Ishikawa (cell line): ENCODE results near the gene ADGRD2.

Source experiments
- CEBPB ChIP-seq: IDR thresholded peaks from 2 replicates; pipeline ENCODE4 v1.6.1; 2012
- CREB1 ChIP-seq: IDR thresholded peaks from 2 replicates; pipeline ENCODE4 v1.6.1; 2012; ENCODE audit warnings: low read depth
- EGR1 ChIP-seq: IDR thresholded peaks from 2 replicates; pipeline ENCODE4 v1.6.1; 2012
- EP300 ChIP-seq: IDR thresholded peaks from 2 replicates; pipeline ENCODE4 v1.6.1; 2012; ENCODE audit warnings: borderline replicate concordance
- FOXM1 ChIP-seq: IDR thresholded peaks from 2 replicates; pipeline ENCODE4 v1.6.1; 2012; ENCODE audit warnings: low read depth, borderline replicate concordance
- NFIC ChIP-seq: IDR thresholded peaks from 2 replicates; pipeline ENCODE4 v1.6.1; 2012
- RAD21 ChIP-seq: IDR thresholded peaks from 2 replicates; pipeline ENCODE4 v1.6.1; 2012; ENCODE audit warnings: low read depth
- TAF1 ChIP-seq: IDR thresholded peaks from 2 replicates; pipeline ENCODE4 v1.6.1; 2012; ENCODE audit warnings: low read depth, mild to moderate bottlenecking
- TCF12 ChIP-seq: IDR thresholded peaks from 2 replicates; pipeline ENCODE4 v1.6.1; 2012; ENCODE audit warnings: low read depth
- TEAD4 ChIP-seq: IDR thresholded peaks from 2 replicates; pipeline ENCODE4 v1.6.1; 2012
- YY1 ChIP-seq: IDR thresholded peaks from 2 replicates; pipeline ENCODE4 v1.6.1; 2012; ENCODE audit warnings: low read depth
- ZBTB7A ChIP-seq: IDR thresholded peaks from 2 replicates; pipeline ENCODE4 v1.6.1; 2012; ENCODE audit warnings: low read depth
- TF ChIP-seq, protein P1 (sequence below): IDR thresholded peaks from 2 replicates; pipeline ENCODE4 v1.6.1; 2012; ENCODE audit warnings: low read depth, mild to moderate bottlenecking
- TF ChIP-seq, protein P2 (sequence below): IDR thresholded peaks from 2 replicates; pipeline ENCODE4 v1.6.1; 2012
- TF ChIP-seq, protein P3 (sequence below): IDR thresholded peaks from 2 replicates; pipeline ENCODE4 v1.6.1; 2012

The ADGRD2 gene

GRCh38 chr9:124500796-124501611 lies 50.8 kb downstream of the ADGRD2 start:
- no peak for TF ChIP-seq RAD21

DNA sequence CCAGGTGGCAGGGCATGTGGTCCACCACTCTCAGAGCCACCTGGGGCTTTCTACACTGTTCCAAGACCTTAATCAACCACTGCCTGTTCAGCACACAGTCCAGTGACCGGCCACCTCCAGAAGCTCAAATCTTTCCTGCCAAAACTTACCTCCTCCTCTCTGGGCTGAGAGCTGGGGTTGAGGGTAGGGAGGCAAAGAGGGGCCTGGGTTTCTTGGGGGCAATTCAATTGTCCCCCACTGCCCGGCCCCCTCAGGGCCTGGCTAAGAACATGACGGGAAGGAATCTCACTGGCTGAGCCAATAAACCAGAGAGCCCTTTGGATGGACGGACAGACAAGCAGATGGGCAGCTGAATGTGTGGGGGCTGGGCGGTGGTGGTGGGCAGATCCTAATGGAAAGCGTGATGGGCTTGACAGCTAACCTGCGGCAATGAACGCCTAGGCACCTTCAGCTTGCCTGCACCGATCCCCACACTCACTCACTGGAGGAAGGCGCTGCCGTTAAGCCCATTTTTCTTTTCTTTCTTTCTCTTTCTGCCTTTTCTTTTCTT lies 51.6 kb downstream of the ADGRD2 start:
- TF ChIP-seq, protein P1, sequence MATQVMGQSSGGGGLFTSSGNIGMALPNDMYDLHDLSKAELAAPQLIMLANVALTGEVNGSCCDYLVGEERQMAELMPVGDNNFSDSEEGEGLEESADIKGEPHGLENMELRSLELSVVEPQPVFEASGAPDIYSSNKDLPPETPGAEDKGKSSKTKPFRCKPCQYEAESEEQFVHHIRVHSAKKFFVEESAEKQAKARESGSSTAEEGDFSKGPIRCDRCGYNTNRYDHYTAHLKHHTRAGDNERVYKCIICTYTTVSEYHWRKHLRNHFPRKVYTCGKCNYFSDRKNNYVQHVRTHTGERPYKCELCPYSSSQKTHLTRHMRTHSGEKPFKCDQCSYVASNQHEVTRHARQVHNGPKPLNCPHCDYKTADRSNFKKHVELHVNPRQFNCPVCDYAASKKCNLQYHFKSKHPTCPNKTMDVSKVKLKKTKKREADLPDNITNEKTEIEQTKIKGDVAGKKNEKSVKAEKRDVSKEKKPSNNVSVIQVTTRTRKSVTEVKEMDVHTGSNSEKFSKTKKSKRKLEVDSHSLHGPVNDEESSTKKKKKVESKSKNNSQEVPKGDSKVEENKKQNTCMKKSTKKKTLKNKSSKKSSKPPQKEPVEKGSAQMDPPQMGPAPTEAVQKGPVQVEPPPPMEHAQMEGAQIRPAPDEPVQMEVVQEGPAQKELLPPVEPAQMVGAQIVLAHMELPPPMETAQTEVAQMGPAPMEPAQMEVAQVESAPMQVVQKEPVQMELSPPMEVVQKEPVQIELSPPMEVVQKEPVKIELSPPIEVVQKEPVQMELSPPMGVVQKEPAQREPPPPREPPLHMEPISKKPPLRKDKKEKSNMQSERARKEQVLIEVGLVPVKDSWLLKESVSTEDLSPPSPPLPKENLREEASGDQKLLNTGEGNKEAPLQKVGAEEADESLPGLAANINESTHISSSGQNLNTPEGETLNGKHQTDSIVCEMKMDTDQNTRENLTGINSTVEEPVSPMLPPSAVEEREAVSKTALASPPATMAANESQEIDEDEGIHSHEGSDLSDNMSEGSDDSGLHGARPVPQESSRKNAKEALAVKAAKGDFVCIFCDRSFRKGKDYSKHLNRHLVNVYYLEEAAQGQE, result no peak
- TF ChIP-seq EP300, result no peak
- no peak for TF ChIP-seq NFIC
- TF ChIP-seq YY1, result no peak
- no peak for TF ChIP-seq CREB1
- TF ChIP-seq, protein P2, sequence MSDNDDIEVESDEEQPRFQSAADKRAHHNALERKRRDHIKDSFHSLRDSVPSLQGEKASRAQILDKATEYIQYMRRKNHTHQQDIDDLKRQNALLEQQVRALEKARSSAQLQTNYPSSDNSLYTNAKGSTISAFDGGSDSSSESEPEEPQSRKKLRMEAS, result no peak
- no peak for TF ChIP-seq RAD21
- no peak for TF ChIP-seq CEBPB
- TF ChIP-seq FOXM1, result no peak
- TF ChIP-seq TCF12, result no peak
- no peak for TF ChIP-seq EGR1
- TF ChIP-seq TAF1, result no peak
- TF ChIP-seq TEAD4, result no peak
- no peak for TF ChIP-seq ZBTB7A
- TF ChIP-seq, protein P3, sequence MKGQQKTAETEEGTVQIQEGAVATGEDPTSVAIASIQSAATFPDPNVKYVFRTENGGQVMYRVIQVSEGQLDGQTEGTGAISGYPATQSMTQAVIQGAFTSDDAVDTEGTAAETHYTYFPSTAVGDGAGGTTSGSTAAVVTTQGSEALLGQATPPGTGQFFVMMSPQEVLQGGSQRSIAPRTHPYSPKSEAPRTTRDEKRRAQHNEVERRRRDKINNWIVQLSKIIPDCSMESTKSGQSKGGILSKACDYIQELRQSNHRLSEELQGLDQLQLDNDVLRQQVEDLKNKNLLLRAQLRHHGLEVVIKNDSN, result no peak

- TF ChIP-seq YY1, result no peak
- no peak for TF ChIP-seq ZBTB7A
- TF ChIP-seq, protein P2, result no peak
- no peak for TF ChIP-seq TEAD4
- TF ChIP-seq, protein P1, result no peak
- no peak for TF ChIP-seq RAD21
- TF ChIP-seq EGR1, result no peak
- TF ChIP-seq CEBPB, result no peak
- no peak for TF ChIP-seq CREB1
- no peak for TF ChIP-seq TAF1
- TF ChIP-seq NFIC, result no peak
- no peak for TF ChIP-seq FOXM1
These were observed 52.8 kb downstream of the ADGRD2 start for GRCh38 chr9:124502711-124503702.

GRCh38 chr9:124503713-124504529 lies 53.7 kb downstream of the ADGRD2 start:
- TF ChIP-seq TCF12, result no peak

DNA sequence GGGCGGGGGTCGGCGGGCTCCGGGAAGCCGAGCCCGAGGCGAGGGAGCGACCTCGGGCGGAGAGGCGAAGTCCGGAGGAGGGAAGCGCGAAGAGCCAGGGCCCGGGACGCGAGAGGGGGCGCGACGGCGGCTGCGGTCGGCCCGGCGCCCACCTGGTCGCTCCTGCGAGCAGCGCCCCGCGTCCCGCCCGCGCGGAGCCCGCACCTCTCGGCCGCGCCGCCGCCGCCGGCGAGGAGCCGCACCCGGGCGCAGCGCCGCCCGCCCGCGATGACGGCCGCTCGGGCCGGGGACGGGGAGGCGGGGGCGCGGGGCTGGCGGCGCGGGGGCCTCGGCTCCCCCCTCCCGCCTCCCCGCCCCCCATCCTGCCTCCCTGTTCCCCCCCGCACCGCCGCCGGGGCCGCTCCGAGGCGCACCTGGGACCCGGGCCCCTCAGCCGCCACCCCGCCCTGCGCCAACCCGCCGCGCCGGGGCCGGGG lies 54.3 kb downstream of the ADGRD2 start:
- TF ChIP-seq RAD21 (no peak), YY1 (no peak), ZBTB7A (no peak), TEAD4 (no peak)
